ENCODE results near the gene MYCBP2. TPM values are rescaled to one million over a fixed set of nuclear protein-coding genes. Genes with fewer than 3 reads are reported as not detected.

MYCBP2 gene
- polyA plus RNA-seq, 4 donors = 11.2 to 33.0 (median 23.5) TPM

DNA sequence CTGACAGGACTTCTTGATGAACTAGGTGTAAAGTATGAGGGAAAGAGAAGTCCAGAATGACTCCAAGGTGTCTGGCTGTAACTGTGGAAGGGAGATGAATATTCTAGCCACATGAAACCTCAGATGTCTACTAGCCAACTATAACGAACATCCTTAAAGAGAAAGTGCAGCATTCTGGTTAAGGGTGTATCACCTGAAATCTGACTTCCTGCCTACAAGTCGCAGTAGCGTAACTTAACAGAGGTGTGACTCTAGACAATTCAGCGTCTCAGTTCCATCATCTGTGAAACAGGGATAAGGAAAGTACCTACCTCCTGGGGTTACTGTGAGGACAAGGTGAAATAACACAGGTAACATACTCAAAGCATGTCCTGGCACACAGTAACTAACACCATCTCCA, 154.2 kb downstream of the MYCBP2 start:
- peaks cover 2 to 16% (median 14%) of the 10 kb centered on the region in 3 donors for H3K36me3 ChIP-seq (ENCODE audit: control insufficient read depth in 3 of 3, insufficient read depth in 2 of 3, low read depth in 1 of 3, low read length in 3 of 3)
- 83 to 97% (median 85%) methylated on average over 4 of the region's 4 CpGs for WGBS, 3 donors
- no peaks in the 10 kb centered on the region for H3K4me1 ChIP-seq (ENCODE audit: control insufficient read depth in 3 of 3, insufficient read depth in 2 of 3, low read depth in 1 of 3, low read length in 2 of 3)
- no peaks in the 10 kb centered on the region for H3K9me3 ChIP-seq (ENCODE audit: control insufficient read depth in 2 of 2, insufficient read depth in 1 of 2, low read depth in 1 of 2, low read length in 1 of 2)
- FAIRE-seq (no peak), DNase-seq (peak in 1 of 2 donors; percentile 2)
- H3K27ac ChIP-seq (ENCODE audit: low read depth in 1 of 3, low read length in 2 of 3) = no peak overlapping the region
- H3K27me3 ChIP-seq (ENCODE audit: control insufficient read depth in 3 of 3, insufficient read depth in 3 of 3, low read length in 3 of 3) = no peaks in the 10 kb centered on the region
- H3K4me3 ChIP-seq (ENCODE audit: low read depth in 1 of 3, low read length in 3 of 3) = no peak overlapping the region

GRCh38 chr13:77171451-77171850, 155.4 kb downstream of the MYCBP2 start:
- Histone ChIP-seq H3K27ac (ENCODE audit: low read depth in 1 of 3, low read length in 2 of 3) (no peak overlapping the region), H3K4me1 (ENCODE audit: control insufficient read depth in 3 of 3, insufficient read depth in 2 of 3, low read depth in 1 of 3, low read length in 2 of 3) (no peaks in the 10 kb centered on the region), H3K27me3 (ENCODE audit: control insufficient read depth in 3 of 3, insufficient read depth in 3 of 3, low read length in 3 of 3) (no peaks in the 10 kb centered on the region), H3K36me3 (ENCODE audit: control insufficient read depth in 3 of 3, insufficient read depth in 2 of 3, low read depth in 1 of 3, low read length in 3 of 3) (peaks cover 2 to 12% (median 11%) of the 10 kb centered on the region in 3 donors), H3K9me3 (ENCODE audit: control insufficient read depth in 2 of 2, insufficient read depth in 1 of 2, low read depth in 1 of 2, low read length in 1 of 2) (no peaks in the 10 kb centered on the region), H3K4me3 (ENCODE audit: low read depth in 1 of 3, low read length in 3 of 3) (no peak overlapping the region)
- DNase-seq (no peak), FAIRE-seq (no peak)
- 94 to 98% (median 96%) methylated on average over 2 of the region's 2 CpGs for WGBS, 3 donors

DNA sequence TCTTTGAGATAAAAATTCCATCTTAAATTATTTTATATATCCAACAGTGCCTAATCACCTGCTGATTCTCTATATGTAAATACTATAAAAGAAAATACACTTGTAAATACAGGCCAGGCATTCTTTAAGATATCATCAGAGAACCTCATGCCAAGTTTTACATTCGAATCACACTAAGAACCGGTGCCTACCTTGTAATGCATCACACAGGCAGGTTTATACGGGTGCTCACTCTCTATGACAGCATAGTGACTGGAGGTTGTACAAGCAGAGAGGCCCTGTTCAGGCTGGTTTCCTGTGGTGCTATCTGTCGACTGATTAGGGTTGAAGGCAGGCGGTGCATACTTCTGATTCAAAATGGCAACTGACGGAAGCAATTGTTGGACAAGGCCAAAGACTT, 158.7 kb downstream of the MYCBP2 start:
- WGBS, 3 donors = 54 to 77% (median 65%) methylated on average over 6 of the region's 6 CpGs
- no peaks in the 10 kb centered on the region for H3K27me3 ChIP-seq (ENCODE audit: control insufficient read depth in 3 of 3, insufficient read depth in 3 of 3, low read length in 3 of 3)
- no peak overlapping the region for H3K4me3 ChIP-seq (ENCODE audit: low read depth in 1 of 3, low read length in 3 of 3)
- peaks cover 0 to 11% (median 3%) of the 10 kb centered on the region in 3 donors for H3K36me3 ChIP-seq (ENCODE audit: control insufficient read depth in 3 of 3, insufficient read depth in 2 of 3, low read depth in 1 of 3, low read length in 3 of 3)
- DNase-seq (peak; percentile 38 to 42), FAIRE-seq (no peak)
- no peaks in the 10 kb centered on the region for H3K9me3 ChIP-seq (ENCODE audit: control insufficient read depth in 2 of 2, insufficient read depth in 1 of 2, low read depth in 1 of 2, low read length in 1 of 2)
- H3K27ac ChIP-seq (ENCODE audit: low read depth in 1 of 3, low read length in 2 of 3) = peak overlapping the region in 1 of 3 donors; percentile 10
- no peaks in the 10 kb centered on the region for H3K4me1 ChIP-seq (ENCODE audit: control insufficient read depth in 3 of 3, insufficient read depth in 2 of 3, low read depth in 1 of 3, low read length in 2 of 3)

DNA sequence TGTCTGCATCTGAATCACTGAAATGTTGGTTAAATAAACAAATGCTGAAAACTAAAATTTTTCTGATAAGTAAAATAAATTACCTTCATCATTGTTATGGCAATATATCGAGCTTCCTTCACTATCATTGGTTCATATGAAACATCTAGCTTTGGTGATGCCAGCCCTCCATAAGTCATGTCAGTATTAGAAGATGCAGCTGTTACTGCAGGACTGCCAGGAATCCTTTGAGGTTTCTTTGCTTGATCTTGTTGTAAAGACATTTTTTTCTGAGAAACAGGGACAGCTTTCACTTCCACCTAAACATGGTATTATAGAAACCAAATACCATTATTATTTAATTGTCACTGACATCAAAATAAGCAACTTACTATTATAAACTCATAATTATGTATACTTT, 176.2 kb downstream of the MYCBP2 start:
- Histone ChIP-seq H3K27me3 (ENCODE audit: control insufficient read depth in 3 of 3, insufficient read depth in 3 of 3, low read length in 3 of 3) (no peaks in the 10 kb centered on the region), H3K4me1 (ENCODE audit: control insufficient read depth in 3 of 3, insufficient read depth in 2 of 3, low read depth in 1 of 3, low read length in 2 of 3) (no peaks in the 10 kb centered on the region), H3K27ac (ENCODE audit: low read depth in 1 of 3, low read length in 2 of 3) (no peak overlapping the region), H3K9me3 (ENCODE audit: control insufficient read depth in 2 of 2, insufficient read depth in 1 of 2, low read depth in 1 of 2, low read length in 1 of 2) (no peaks in the 10 kb centered on the region), H3K4me3 (ENCODE audit: low read depth in 1 of 3, low read length in 3 of 3) (no peak overlapping the region), H3K36me3 (ENCODE audit: control insufficient read depth in 3 of 3, insufficient read depth in 2 of 3, low read depth in 1 of 3, low read length in 3 of 3) (peaks cover 0 to 9% (median 1%) of the 10 kb centered on the region in 3 donors)
- 81 to 97% (median 89%) methylated on average over 1 of the region's 1 CpG for WGBS, 3 donors
- DNase-seq (no peak), FAIRE-seq (no peak)

GRCh38 chr13:77143431-77143830, 183.5 kb downstream of the MYCBP2 start:
- DNase-seq (peak; percentile 58 to 69), FAIRE-seq (no peak)
- no peak overlapping the region for H3K4me3 ChIP-seq (ENCODE audit: low read depth in 1 of 3, low read length in 3 of 3)
- peaks cover 2 to 9% (median 7%) of the 10 kb centered on the region in 3 donors for H3K36me3 ChIP-seq (ENCODE audit: control insufficient read depth in 3 of 3, insufficient read depth in 2 of 3, low read depth in 1 of 3, low read length in 3 of 3)
- WGBS, 3 donors = 23 to 76% (median 55%) methylated on average over 1 of the region's 1 CpG
- no peaks in the 10 kb centered on the region for H3K27me3 ChIP-seq (ENCODE audit: control insufficient read depth in 3 of 3, insufficient read depth in 3 of 3, low read length in 3 of 3)
- no peaks in the 10 kb centered on the region for H3K9me3 ChIP-seq (ENCODE audit: control insufficient read depth in 2 of 2, insufficient read depth in 1 of 2, low read depth in 1 of 2, low read length in 1 of 2)
- H3K27ac ChIP-seq (ENCODE audit: low read depth in 1 of 3, low read length in 2 of 3) = peak overlapping the region in 1 of 3 donors; percentile 9
- H3K4me1 ChIP-seq (ENCODE audit: control insufficient read depth in 3 of 3, insufficient read depth in 2 of 3, low read depth in 1 of 3, low read length in 2 of 3) = peaks cover 0 to 6% (median 0%) of the 10 kb centered on the region in 3 donors

DNA sequence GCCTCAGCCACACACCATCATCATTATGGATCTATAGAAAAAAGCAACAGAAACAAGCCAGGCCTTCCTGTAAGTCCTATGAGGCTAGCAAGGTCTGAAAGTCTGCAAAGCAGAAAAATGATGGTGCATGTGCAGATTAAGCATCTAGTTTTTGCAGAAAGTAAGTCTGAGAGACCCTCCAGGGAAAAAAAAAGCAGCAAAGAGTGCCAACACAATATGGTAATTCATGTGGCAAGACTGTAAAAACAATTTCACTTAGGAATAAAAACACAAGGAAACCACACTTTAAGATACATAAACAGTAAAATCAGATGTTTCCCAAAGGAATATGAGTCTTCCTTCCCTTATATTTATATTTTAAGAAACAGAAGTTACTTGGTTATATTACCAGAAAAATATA, 187.6 kb downstream of the MYCBP2 start:
- no peaks in the 10 kb centered on the region for H3K9me3 ChIP-seq (ENCODE audit: control insufficient read depth in 2 of 2, insufficient read depth in 1 of 2, low read depth in 1 of 2, low read length in 1 of 2)
- H3K4me1 ChIP-seq (ENCODE audit: control insufficient read depth in 3 of 3, insufficient read depth in 2 of 3, low read depth in 1 of 3, low read length in 2 of 3) = peaks cover 0 to 6% (median 0%) of the 10 kb centered on the region in 3 donors
- no peak overlapping the region for H3K27ac ChIP-seq (ENCODE audit: low read depth in 1 of 3, low read length in 2 of 3)
- no peak overlapping the region for H3K4me3 ChIP-seq (ENCODE audit: low read depth in 1 of 3, low read length in 3 of 3)
- H3K27me3 ChIP-seq (ENCODE audit: control insufficient read depth in 3 of 3, insufficient read depth in 3 of 3, low read length in 3 of 3) = no peaks in the 10 kb centered on the region
- FAIRE-seq (no peak), DNase-seq (no peak)
- H3K36me3 ChIP-seq (ENCODE audit: control insufficient read depth in 3 of 3, insufficient read depth in 2 of 3, low read depth in 1 of 3, low read length in 3 of 3) = peaks cover 4 to 13% (median 4%) of the 10 kb centered on the region in 3 donors

DNA sequence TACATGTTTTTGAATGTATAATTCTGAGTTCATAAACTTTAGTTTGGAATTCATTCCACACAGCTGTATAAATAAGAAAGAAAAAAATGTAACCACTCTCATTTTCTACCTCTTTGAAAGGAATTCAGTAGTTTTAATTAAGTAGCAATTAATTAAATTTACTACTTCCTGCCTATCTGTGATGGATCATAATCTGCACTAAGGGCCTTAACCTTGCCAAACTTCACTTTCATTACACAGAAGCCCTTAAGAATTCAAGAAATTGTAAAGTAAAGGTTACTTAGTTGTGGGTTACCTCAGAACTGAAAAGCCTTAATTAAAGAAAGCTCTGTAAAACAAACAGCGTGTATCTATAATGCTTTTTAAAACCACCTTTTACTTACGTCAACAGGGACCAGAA, 188.1 kb downstream of the MYCBP2 start:
- DNase-seq (no peak), FAIRE-seq (no peak)
- H3K27me3 ChIP-seq (ENCODE audit: control insufficient read depth in 3 of 3, insufficient read depth in 3 of 3, low read length in 3 of 3) = no peaks in the 10 kb centered on the region
- H3K36me3 ChIP-seq (ENCODE audit: control insufficient read depth in 3 of 3, insufficient read depth in 2 of 3, low read depth in 1 of 3, low read length in 3 of 3) = peaks cover 4 to 13% (median 4%) of the 10 kb centered on the region in 3 donors
- peaks cover 0 to 4% (median 0%) of the 10 kb centered on the region in 3 donors for H3K4me1 ChIP-seq (ENCODE audit: control insufficient read depth in 3 of 3, insufficient read depth in 2 of 3, low read depth in 1 of 3, low read length in 2 of 3)
- no peaks in the 10 kb centered on the region for H3K9me3 ChIP-seq (ENCODE audit: control insufficient read depth in 2 of 2, insufficient read depth in 1 of 2, low read depth in 1 of 2, low read length in 1 of 2)
- no peak overlapping the region for H3K27ac ChIP-seq (ENCODE audit: low read depth in 1 of 3, low read length in 2 of 3)
- 91 to 96% (median 95%) methylated on average over 2 of the region's 2 CpGs for WGBS, 3 donors
- H3K4me3 ChIP-seq (ENCODE audit: low read depth in 1 of 3, low read length in 3 of 3) = no peak overlapping the region

GRCh38 chr13:77136902-77137420, 189.9 kb downstream of the MYCBP2 start:
- no peak overlapping the region for H3K27ac ChIP-seq (ENCODE audit: low read depth in 1 of 3, low read length in 2 of 3)
- FAIRE-seq (no peak), DNase-seq (no peak)
- no peaks in the 10 kb centered on the region for H3K9me3 ChIP-seq (ENCODE audit: control insufficient read depth in 2 of 2, insufficient read depth in 1 of 2, low read depth in 1 of 2, low read length in 1 of 2)
- no peak overlapping the region for H3K4me3 ChIP-seq (ENCODE audit: low read depth in 1 of 3, low read length in 3 of 3)
- H3K27me3 ChIP-seq (ENCODE audit: control insufficient read depth in 3 of 3, insufficient read depth in 3 of 3, low read length in 3 of 3) = no peaks in the 10 kb centered on the region
- H3K36me3 ChIP-seq (ENCODE audit: control insufficient read depth in 3 of 3, insufficient read depth in 2 of 3, low read depth in 1 of 3, low read length in 3 of 3) = peaks cover 4 to 13% (median 4%) of the 10 kb centered on the region in 3 donors
- H3K4me1 ChIP-seq (ENCODE audit: control insufficient read depth in 3 of 3, insufficient read depth in 2 of 3, low read depth in 1 of 3, low read length in 2 of 3) = no peaks in the 10 kb centered on the region
- 71 to 92% (median 91%) methylated on average over 3 of the region's 3 CpGs for WGBS, 3 donors

DNA sequence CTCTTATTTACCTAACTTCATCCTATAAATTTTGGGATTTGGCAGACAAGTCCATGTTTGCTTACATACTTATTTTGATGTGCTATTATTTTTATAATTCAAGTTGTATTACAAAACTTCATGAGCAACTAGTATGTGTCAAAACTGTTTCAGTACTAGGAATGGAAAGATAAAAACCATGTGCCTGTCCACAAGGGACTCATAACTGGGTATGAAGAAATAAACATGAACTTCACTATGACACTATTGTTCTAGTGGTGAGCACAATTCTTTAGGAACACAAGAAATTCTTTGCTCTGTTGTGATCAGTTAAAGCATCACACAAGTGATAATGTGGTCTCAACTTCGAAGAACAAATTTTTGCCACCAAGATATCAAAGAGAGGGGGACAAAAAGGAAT, 202.5 kb downstream of the MYCBP2 start:
- peaks cover 0 to 8% (median 5%) of the 10 kb centered on the region in 3 donors for H3K36me3 ChIP-seq (ENCODE audit: control insufficient read depth in 3 of 3, insufficient read depth in 2 of 3, low read depth in 1 of 3, low read length in 3 of 3)
- H3K9me3 ChIP-seq (ENCODE audit: control insufficient read depth in 2 of 2, insufficient read depth in 1 of 2, low read depth in 1 of 2, low read length in 1 of 2) = no peaks in the 10 kb centered on the region
- H3K4me3 ChIP-seq (ENCODE audit: low read depth in 1 of 3, low read length in 3 of 3) = no peak overlapping the region
- no peaks in the 10 kb centered on the region for H3K27me3 ChIP-seq (ENCODE audit: control insufficient read depth in 3 of 3, insufficient read depth in 3 of 3, low read length in 3 of 3)
- no peak for FAIRE-seq
- no peak overlapping the region for H3K27ac ChIP-seq (ENCODE audit: low read depth in 1 of 3, low read length in 2 of 3)
- 93 to 100% (median 97%) methylated on average over 1 of the region's 1 CpG for WGBS, 3 donors
- H3K4me1 ChIP-seq (ENCODE audit: control insufficient read depth in 3 of 3, insufficient read depth in 2 of 3, low read depth in 1 of 3, low read length in 2 of 3) = no peaks in the 10 kb centered on the region
- DNase-seq = no peak
